Body of pancreas (tissue), 4 donors: Measurements from ENCODE around the gene OGN. TPM values are rescaled to one million over a fixed set of nuclear protein-coding genes. Genes with fewer than 3 reads are reported as not detected.

Experiments
- ATAC-seq: fragments of 150-250 bp; one replicate; pipeline ENCODE4 v1.9.1; 2016
- DNase-seq, 4 donors: peaks; one replicate each; pipeline ENCODE4 v3.0.0-alpha.2; 2019
- H3K27ac ChIP-seq, 4 donors: fragments of 200-600 bp; sonication (generic); 1 replicate in 3 of 4; 2 replicates in 1 of 4; pipeline versions ENCODE4 v1.5.1 to v1.6.1; 2016 to 2019; ENCODE audit warnings: mild to moderate bottlenecking in 1 of 4, mixed read lengths in 1 of 4, moderate library complexity in 1 of 4
- H3K27me3 ChIP-seq, 2 donors: fragments of 200-600 bp; sonication (generic); one replicate each; pipeline ENCODE4 v1.6.0; 2016; ENCODE audit warnings: mild to moderate bottlenecking in 1 of 2
- H3K36me3 ChIP-seq, 2 donors: fragments of 200-600 bp; sonication (generic); replicated peaks in 1 of 2; 2 replicates each; pipeline ENCODE4 v1.5.1; 2016; ENCODE audit warnings: low read depth in 2 of 2; ENCODE audit not compliant: insufficient read depth in 1 of 2
- H3K4me1 ChIP-seq: fragments of 200-600 bp; sonication (generic); one replicate; pipeline ENCODE4 v1.6.0; 2016
- H3K4me3 ChIP-seq, 2 donors: fragments of 200-600 bp; sonication (generic); 1 replicate in 1 of 2; 2 replicates in 1 of 2; pipeline ENCODE4 v1.5.1; 2016 to 2019
- H3K9me3 ChIP-seq, 3 donors: fragments of 200-600 bp; sonication (generic); 1 replicate in 2 of 3; 2 replicates in 1 of 3; pipeline ENCODE4 v1.5.1; 2016
- POLR2A ChIP-seq, 3 donors: fragments of 450-650 bp; IDR thresholded peaks; one replicate each; pipeline ENCODE4 v1.6.1; 2016; ENCODE audit warnings: antibody characterized with exemption in 3 of 3, mild to moderate bottlenecking in 2 of 3
- WGBS, 2 donors: methylation state at CpG; one replicate each; pipeline ENCODE4 v1.1.5; 2017; 5-methylcytosine and 5-hydroxymethylcytosine counted together
- intact Hi-C: fragments of 100-400 bp; cut with DNase I; formaldehyde crosslinking; loops from one replicate; pipeline ENCODE4 v1.15.1; 2023
- total RNA-seq, 2 donors: library from RNA; depleted of rRNA; stranded (reverse); fragments of >200 nt; gene quantifications; one replicate each; pipeline ENCODE4 v1.1.0, GENCODE V29; 2016
- TF ChIP-seq, protein P1 (sequence below), 7 experiments: fragments of 450-650 bp in 4 of 7; fragments of 200-600 bp in 3 of 7; sonication (generic) in 3 of 7; IDR thresholded peaks; one replicate each; pipeline ENCODE4 v1.5.1; 2016 to 2019; ENCODE audit warnings: antibody characterized with exemption in 7 of 7

Gene OGN
- total RNA-seq, 2 donors from 2014 or later: 2.6 to 4.4 TPM

DNA sequence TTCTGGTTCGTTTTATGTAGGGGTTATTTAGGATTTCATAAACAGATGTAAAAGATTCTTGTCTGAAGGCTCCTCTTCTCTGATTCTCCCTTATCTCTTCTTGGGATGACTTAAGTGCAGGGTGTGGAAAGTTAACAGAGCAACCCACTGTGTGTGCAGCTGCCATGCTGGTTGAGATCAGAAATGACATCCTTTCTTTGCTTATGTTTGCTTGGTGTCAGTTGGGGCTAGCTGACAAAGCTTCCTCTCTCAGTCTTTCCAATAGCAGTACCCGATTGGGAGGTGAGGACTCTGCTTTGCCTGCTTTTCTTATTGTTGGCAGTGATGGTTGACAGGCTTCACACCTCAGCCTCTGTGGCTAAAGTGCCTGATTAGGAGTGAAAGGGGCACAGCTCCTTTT, 26.5 kb downstream of the OGN start:
- ATAC-seq: no peak
- H3K4me1 ChIP-seq: no peaks in the 10 kb centered on the region
- H3K27ac ChIP-seq: no peak overlapping the region
- H3K4me3 ChIP-seq: no peak overlapping the region
- H3K9me3 ChIP-seq: no peaks in the 10 kb centered on the region
- intact Hi-C loops: no loop called here
- TF ChIP-seq, protein P1, sequence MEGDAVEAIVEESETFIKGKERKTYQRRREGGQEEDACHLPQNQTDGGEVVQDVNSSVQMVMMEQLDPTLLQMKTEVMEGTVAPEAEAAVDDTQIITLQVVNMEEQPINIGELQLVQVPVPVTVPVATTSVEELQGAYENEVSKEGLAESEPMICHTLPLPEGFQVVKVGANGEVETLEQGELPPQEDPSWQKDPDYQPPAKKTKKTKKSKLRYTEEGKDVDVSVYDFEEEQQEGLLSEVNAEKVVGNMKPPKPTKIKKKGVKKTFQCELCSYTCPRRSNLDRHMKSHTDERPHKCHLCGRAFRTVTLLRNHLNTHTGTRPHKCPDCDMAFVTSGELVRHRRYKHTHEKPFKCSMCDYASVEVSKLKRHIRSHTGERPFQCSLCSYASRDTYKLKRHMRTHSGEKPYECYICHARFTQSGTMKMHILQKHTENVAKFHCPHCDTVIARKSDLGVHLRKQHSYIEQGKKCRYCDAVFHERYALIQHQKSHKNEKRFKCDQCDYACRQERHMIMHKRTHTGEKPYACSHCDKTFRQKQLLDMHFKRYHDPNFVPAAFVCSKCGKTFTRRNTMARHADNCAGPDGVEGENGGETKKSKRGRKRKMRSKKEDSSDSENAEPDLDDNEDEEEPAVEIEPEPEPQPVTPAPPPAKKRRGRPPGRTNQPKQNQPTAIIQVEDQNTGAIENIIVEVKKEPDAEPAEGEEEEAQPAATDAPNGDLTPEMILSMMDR (IDR thresholded peaks at IDR 0.05): no peak
- TF ChIP-seq POLR2A (IDR thresholded peaks at IDR 0.05): no peak
- WGBS, 2 donors: 70 to 76% methylated on average over 2 of the region's 2 CpGs
- DNase-seq: no peak
- H3K36me3 ChIP-seq: no peaks in the 10 kb centered on the region
- no peaks in the 10 kb centered on the region for H3K27me3 ChIP-seq

DNA sequence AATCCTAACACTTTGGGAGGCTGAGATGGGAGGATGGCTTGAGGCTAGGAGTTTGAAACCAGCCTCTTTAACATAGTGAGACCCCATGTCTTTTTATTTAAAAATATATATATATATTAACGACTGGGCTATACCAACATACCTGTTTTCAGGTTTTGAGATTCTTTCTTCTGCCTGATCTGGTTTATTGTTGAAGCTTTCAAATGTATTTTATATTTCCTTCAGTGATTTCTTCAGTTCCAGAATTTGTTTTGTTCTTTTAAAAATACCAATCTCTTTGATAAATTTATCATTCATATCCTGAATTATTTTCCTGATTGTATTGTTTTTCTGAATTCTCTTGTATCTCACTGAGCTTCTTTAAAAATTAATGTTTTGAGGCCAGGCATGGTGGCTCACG, 31.2 kb downstream of the OGN start:
- TF ChIP-seq POLR2A (IDR thresholded peaks at IDR 0.05): no peak
- TF ChIP-seq, protein P1 (IDR thresholded peaks at IDR 0.05): no peak
- Histone ChIP-seq H3K27ac (no peak overlapping the region), H3K36me3 (no peaks in the 10 kb centered on the region), H3K4me1 (no peaks in the 10 kb centered on the region), H3K4me3 (no peak overlapping the region), H3K9me3 (no peaks in the 10 kb centered on the region), H3K27me3 (no peaks in the 10 kb centered on the region)
- WGBS, 2 donors: 88 to 98% methylated on average over 2 of the region's 2 CpGs
- intact Hi-C loops: no loop called here
- no peak for DNase-seq
- ATAC-seq: no peak

DNA sequence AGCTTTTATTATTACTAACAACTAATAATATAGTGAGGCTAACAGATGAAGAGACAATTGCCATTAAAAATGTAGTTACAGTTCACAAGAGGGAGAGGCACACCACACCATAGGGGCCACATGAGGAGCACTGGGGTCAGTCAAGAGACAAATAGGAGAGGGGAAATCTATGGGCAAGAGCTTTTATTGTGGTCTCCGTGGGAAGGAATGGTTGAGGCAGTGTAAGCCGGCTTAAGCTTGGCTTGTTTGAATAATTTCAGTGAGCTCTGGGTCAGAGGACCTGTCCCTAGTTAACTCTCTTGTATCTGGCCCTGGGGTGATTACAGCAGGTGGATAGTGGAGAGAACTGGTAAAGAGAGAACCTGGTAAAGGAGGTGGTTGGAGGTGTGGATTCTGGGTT, 35.3 kb downstream of the OGN start:
- ATAC-seq: no peak
- no peaks in the 10 kb centered on the region for H3K9me3 ChIP-seq
- 32 to 73% methylated on average over 2 of the region's 2 CpGs for WGBS, 2 donors
- H3K27ac ChIP-seq: no peak overlapping the region
- H3K27me3 ChIP-seq: no peaks in the 10 kb centered on the region
- no peaks in the 10 kb centered on the region for H3K4me1 ChIP-seq
- intact Hi-C loops: no loop called here
- no peaks in the 10 kb centered on the region for H3K36me3 ChIP-seq
- TF ChIP-seq, protein P1 (IDR thresholded peaks at IDR 0.05): no peak
- TF ChIP-seq POLR2A (IDR thresholded peaks at IDR 0.05): no peak
- no peak overlapping the region for H3K4me3 ChIP-seq
- DNase-seq: no peak

DNA sequence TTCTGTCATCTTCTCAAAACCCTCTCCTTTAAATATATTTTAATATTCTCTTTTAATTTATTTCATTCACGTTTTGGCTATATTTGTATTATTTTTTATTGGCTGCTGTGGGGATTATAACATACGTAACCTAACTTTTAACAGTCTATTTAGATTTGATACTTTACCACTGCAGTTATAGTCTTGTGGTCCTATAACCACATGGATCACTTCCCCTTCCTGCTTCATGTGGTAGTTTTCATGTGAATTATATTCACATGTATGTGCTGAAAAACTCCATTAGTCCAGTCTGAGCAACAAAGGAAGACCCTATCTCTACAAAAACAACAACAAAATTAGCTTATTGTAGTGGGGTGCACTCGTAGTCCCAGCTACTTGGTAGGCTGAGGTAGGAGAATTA, 44.3 kb downstream of the OGN start:
- WGBS, 2 donors: 88 to 89% methylated on average over 3 of the region's 3 CpGs
- ATAC-seq: no peak

More for the DNA sequence above, 44.3 kb downstream of the OGN start:
- TF ChIP-seq, protein P1 (IDR thresholded peaks at IDR 0.05): no peak
- TF ChIP-seq POLR2A (IDR thresholded peaks at IDR 0.05): no peak
- Histone ChIP-seq H3K9me3 (no peaks in the 10 kb centered on the region), H3K27me3 (no peaks in the 10 kb centered on the region), H3K36me3 (no peaks in the 10 kb centered on the region), H3K4me1 (no peaks in the 10 kb centered on the region), H3K4me3 (no peak overlapping the region), H3K27ac (no peak overlapping the region)
- intact Hi-C loops: no loop called here
- DNase-seq: no peak
